HG03432 (cell line): Measurements from ENCODE around the gene EHBP1L1.

Source experiments
- ATAC-seq: cut with Tn5 transposase; IDR thresholded peaks from one replicate; pipeline ENCODE4 v1.9.1; 2021; ENCODE audit warnings: mild to moderate bottlenecking, moderate library complexity; ENCODE audit not compliant: unreplicated experiment

Gene EHBP1L1

GRCh38 chr11:65546217-65546958 lies 29.5 kb upstream of the EHBP1L1 start:
- peak; percentile 79 for ATAC-seq

GRCh38 chr11:65547446-65548125 lies 28.3 kb upstream of the EHBP1L1 start:
- no peak for ATAC-seq

- ATAC-seq, result no peak
Measured at GRCh38 chr11:65548395-65548794, 27.5 kb upstream of the EHBP1L1 start.

- no peak for ATAC-seq
Measured at GRCh38 chr11:65549096-65549495, 26.8 kb upstream of the EHBP1L1 start.

GRCh38 chr11:65551572-65552387 lies 24.1 kb upstream of the EHBP1L1 start:
- peak; percentile 64 for ATAC-seq

- ATAC-seq, result no peak
Measured at GRCh38 chr11:65552388-65552951, 23.4 kb upstream of the EHBP1L1 start.

GRCh38 chr11:65553301-65554001 lies 22.4 kb upstream of the EHBP1L1 start:
- ATAC-seq, result no peak

- no peak for ATAC-seq
Measured at GRCh38 chr11:65554057-65554818, 21.6 kb upstream of the EHBP1L1 start.

GRCh38 chr11:65554842-65555430 lies 20.9 kb upstream of the EHBP1L1 start:
- no peak for ATAC-seq

GRCh38 chr11:65555693-65556231 lies 20.1 kb upstream of the EHBP1L1 start:
- ATAC-seq, result no peak

GRCh38 chr11:65556470-65557279 lies 19.2 kb upstream of the EHBP1L1 start:
- ATAC-seq, result no peak

GRCh38 chr11:65557280-65558001 lies 18.4 kb upstream of the EHBP1L1 start:
- ATAC-seq, result no peak

- no peak for ATAC-seq
Measured at GRCh38 chr11:65558002-65558929, 17.6 kb upstream of the EHBP1L1 start, which contains the start of gene LTBP3. LTBP3 (minus strand) TSS chr11:65558359; CDS start chr11:65557959, 400 bp downstream.

GRCh38 chr11:65558930-65559509 lies 16.8 kb upstream of the EHBP1L1 start:
- no peak for ATAC-seq

GRCh38 chr11:65559535-65559934 lies 16.3 kb upstream of the EHBP1L1 start:
- no peak for ATAC-seq

- ATAC-seq, result no peak
Measured at GRCh38 chr11:65559951-65560537, 15.8 kb upstream of the EHBP1L1 start.
